ENCODE data around the gene OR2A7.
"Not testable (repeated sequence)": the region's sequence is repeated elsewhere in the genome, so short reads cannot be mapped to it uniquely, and the experiment has no call there.

- TF ChIP-seq CTCF (IDR thresholded peaks at IDR 0.05); POLR2AphosphoS5 (IDR thresholded peaks at IDR 0.05; ENCODE audit: insufficient read depth in 1 of 2, low read depth in 1 of 2); POLR2A (IDR thresholded peaks at IDR 0.05): not testable (repeated sequence)
Measured at GRCh38 chr7:144252307-144252706, 12.3 kb downstream of the OR2A7 start.
